SU-DHL-6 (cell line): Measurements from ENCODE around the gene LDLRAD3.

Source experiments
- H2AFZ ChIP-seq: fragments of 200-600 bp; sonication (generic); 2 replicates; pipeline ENCODE4 v1.6.1; 2014; ENCODE audit warnings: low read depth, mild to moderate bottlenecking, moderate library complexity, mixed read lengths, antibody characterized with exemption, low read length; ENCODE audit not compliant: severe bottlenecking
- H3F3A ChIP-seq: fragments of 200-600 bp; shearing (Covaris generic); 2 replicates; pipeline ENCODE4 v1.6.0; 2016; ENCODE audit warnings: antibody characterized with exemption, mild to moderate bottlenecking; ENCODE audit not compliant: insufficient read depth
- H3K27ac ChIP-seq: fragments of 200-600 bp; sonication (generic); 2 replicates; pipeline ENCODE4 v1.5.1; 2016; ENCODE audit warnings: low read depth, mild to moderate bottlenecking, low read length, moderate library complexity, mixed read lengths
- H3K27me3 ChIP-seq: fragments of 200-600 bp; sonication (generic), shearing (Covaris generic); 2 replicates; pipeline ENCODE4 v1.6.0; 2014; ENCODE audit warnings: mild to moderate bottlenecking, low read length
- H3K36me3 ChIP-seq: fragments of 200-600 bp; sonication (generic); 2 replicates; pipeline ENCODE4 v1.6.1; 2014; ENCODE audit warnings: mild to moderate bottlenecking, low read length, mixed read lengths
- H3K4me2 ChIP-seq: fragments of 300-600, 200-600 bp; shearing (Covaris generic), sonication (generic); 2 replicates; pipeline ENCODE4 v1.6.0; 2014; ENCODE audit warnings: low read length, low read depth, mild to moderate bottlenecking; ENCODE audit not compliant: poor library complexity, severe bottlenecking
- H3K4me3 ChIP-seq: fragments of 200-600 bp; sonication (generic); 2 replicates; pipeline ENCODE4 v1.5.1; 2014; ENCODE audit warnings: antibody characterized with exemption, low read length, mild to moderate bottlenecking, mixed read lengths; ENCODE audit not compliant: insufficient read depth, poor library complexity, severe bottlenecking
- H3K79me2 ChIP-seq: fragments of 200-600 bp; sonication (generic); 2 replicates; pipeline ENCODE4 v1.6.1; 2014; ENCODE audit warnings: mild to moderate bottlenecking, low read length, moderate library complexity; ENCODE audit not compliant: insufficient read depth
- H3K9ac ChIP-seq: fragments of 200-600 bp; sonication (generic); 2 replicates; pipeline ENCODE4 v1.7.0; 2014; ENCODE audit warnings: mild to moderate bottlenecking, low read length
- H3K9me2 ChIP-seq: fragments of 200-600 bp; sonication (generic); replicated peaks from 2 replicates; pipeline ENCODE4 v1.6.1; 2014; ENCODE audit warnings: low read length; ENCODE audit not compliant: insufficient read depth
- H3K9me3 ChIP-seq: fragments of 200-600 bp; sonication (generic); 2 replicates; pipeline ENCODE4 v1.6.1; 2014; ENCODE audit warnings: low read length, mixed read lengths; ENCODE audit not compliant: insufficient read depth
- H4K20me1 ChIP-seq: fragments of 200-600 bp; sonication (generic); 2 replicates; pipeline ENCODE4 v1.6.1; 2014; ENCODE audit warnings: low read depth, mild to moderate bottlenecking, antibody characterized with exemption, low read length, moderate library complexity, mixed read lengths
- EZH2phosphoT487 ChIP-seq: fragments of 200-600 bp; sonication (generic), shearing (Covaris generic); conservative IDR thresholded peaks from 2 replicates; pipeline ENCODE4 v1.6.1; 2018; ENCODE audit warnings: mild to moderate bottlenecking, antibody characterized with exemption, low read length, moderate library complexity, mixed read lengths
- TF ChIP-seq, protein P1 (sequence below): fragments of 200-600 bp; sonication (generic); IDR thresholded peaks from one replicate; pipeline ENCODE4 v1.5.1; 2017; ENCODE audit warnings: antibody characterized with exemption, mild to moderate bottlenecking, low read length, moderate library complexity; ENCODE audit not compliant: insufficient read depth, poor library complexity, severe bottlenecking

The LDLRAD3 gene

DNA sequence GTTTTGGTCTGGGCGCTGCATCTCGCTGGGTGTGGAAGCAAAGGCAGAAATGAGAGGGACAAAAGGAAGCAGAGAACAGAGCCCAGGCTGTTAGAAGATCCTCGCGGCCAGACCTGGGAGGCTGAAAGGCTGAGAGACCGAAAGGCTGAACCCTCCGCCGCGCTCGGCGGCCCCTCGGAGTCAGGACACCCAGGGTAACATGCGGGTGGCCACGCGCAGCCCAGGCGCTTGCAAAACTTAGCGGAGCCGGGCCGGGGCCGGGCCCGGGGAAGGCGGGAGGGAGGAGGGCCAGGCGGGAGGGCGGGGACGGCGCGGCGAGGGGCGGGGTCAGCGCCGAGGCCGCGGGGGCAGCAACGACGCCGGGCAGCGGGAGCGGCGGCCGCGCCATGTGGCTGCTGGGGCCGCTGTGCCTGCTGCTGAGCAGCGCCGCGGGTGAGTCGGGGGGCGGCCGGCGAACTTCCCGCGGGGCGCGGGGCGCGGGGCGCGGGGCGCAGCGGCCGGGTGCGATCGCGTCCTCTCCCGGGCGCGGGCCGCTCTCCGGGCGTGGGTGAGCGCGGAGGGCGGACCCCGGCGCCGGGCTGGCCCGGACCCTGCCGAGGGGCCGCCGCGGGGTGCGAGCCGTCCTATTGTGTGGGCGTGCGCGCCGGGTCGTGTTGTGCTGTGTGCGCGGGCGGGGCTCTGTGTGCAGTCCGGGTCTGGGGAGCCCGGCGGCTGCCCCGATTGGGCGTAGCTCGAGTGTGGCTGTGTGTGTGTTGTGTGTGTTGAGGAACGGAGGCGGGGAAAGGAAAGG is at the start of gene LDLRAD3:
LDLRAD3 (plus strand) TSS at position 350 of the 790 bp plus-strand sequence; CDS start at position 387, 37 bp downstream.
- no peak within 1 kb of the TSS for H2AFZ ChIP-seq
- no peaks in the 10 kb centered on the region for H4K20me1 ChIP-seq
- H3K4me3 ChIP-seq: no peak within 1 kb of the TSS
- no peak within 1 kb of the TSS for H3K4me2 ChIP-seq
- H3K9ac ChIP-seq: no peak within 1 kb of the TSS
- H3K27me3 ChIP-seq: no peaks in the 10 kb centered on the region
- no peaks in the 10 kb centered on the region for H3K9me3 ChIP-seq
- no peaks in the 10 kb centered on the region for H3F3A ChIP-seq
- no peaks in the 10 kb centered on the region for H3K79me2 ChIP-seq
- H3K27ac ChIP-seq: no peak within 1 kb of the TSS
- TF ChIP-seq, protein P1, sequence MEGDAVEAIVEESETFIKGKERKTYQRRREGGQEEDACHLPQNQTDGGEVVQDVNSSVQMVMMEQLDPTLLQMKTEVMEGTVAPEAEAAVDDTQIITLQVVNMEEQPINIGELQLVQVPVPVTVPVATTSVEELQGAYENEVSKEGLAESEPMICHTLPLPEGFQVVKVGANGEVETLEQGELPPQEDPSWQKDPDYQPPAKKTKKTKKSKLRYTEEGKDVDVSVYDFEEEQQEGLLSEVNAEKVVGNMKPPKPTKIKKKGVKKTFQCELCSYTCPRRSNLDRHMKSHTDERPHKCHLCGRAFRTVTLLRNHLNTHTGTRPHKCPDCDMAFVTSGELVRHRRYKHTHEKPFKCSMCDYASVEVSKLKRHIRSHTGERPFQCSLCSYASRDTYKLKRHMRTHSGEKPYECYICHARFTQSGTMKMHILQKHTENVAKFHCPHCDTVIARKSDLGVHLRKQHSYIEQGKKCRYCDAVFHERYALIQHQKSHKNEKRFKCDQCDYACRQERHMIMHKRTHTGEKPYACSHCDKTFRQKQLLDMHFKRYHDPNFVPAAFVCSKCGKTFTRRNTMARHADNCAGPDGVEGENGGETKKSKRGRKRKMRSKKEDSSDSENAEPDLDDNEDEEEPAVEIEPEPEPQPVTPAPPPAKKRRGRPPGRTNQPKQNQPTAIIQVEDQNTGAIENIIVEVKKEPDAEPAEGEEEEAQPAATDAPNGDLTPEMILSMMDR: no peak
- TF ChIP-seq EZH2phosphoT487: no peak
- H3K9me2 ChIP-seq: no peaks in the 10 kb centered on the region
- no peaks in the 10 kb centered on the region for H3K36me3 ChIP-seq

DNA sequence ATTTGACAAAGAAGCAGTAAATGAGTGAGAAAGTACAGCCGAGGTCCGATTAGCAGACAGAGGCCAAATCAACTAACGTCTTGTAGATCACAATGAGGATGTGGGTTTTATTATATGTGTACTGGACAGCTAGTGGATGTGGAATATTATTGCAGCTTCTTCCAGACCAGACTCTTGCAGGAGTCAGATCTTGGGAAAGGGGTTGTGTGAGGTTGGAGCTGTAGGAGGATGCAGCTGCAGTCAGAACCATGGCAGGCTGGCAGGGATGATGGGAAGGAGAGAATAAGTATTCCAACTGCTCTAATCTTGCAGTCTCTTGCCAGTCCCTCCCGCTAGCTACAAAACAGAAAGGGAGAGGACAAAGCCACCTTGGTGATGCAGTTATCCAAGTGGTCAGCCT is 46.8 kb upstream of the LDLRAD3 start:
- Histone ChIP-seq H3K9me2 (no peaks in the 10 kb centered on the region), H3K36me3 (no peaks in the 10 kb centered on the region), H3K4me2 (no peak overlapping the region), H3K27ac (no peak overlapping the region), H4K20me1 (no peaks in the 10 kb centered on the region), H2AFZ (no peak overlapping the region), H3F3A (no peaks in the 10 kb centered on the region), H3K79me2 (no peaks in the 10 kb centered on the region), H3K4me3 (no peak overlapping the region), H3K9ac (no peak overlapping the region), H3K27me3 (no peaks in the 10 kb centered on the region), H3K9me3 (no peaks in the 10 kb centered on the region)
- no peak for TF ChIP-seq EZH2phosphoT487
- TF ChIP-seq, protein P1: no peak

DNA sequence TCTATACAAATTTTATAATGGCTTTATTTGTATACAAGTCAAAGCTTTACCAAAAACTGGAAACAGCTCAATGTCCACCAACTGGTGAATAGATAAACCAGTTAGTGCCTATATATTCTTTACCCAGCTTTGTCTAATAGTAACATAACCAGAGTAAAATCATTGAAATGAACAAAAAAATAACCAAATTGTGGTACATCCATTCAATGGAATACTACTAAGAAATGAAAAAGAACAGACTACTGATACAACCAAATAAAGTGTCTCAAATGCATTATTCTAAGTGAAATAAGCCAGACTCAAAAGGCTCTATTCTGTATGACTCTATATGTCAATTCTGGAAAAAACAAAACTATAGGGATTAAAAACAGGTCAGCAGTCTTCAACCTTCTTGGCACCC is 40.9 kb upstream of the LDLRAD3 start:
- no peaks in the 10 kb centered on the region for H3F3A ChIP-seq
- no peaks in the 10 kb centered on the region for H3K36me3 ChIP-seq
- H3K4me3 ChIP-seq: no peak overlapping the region
- H2AFZ ChIP-seq: no peak overlapping the region
- no peaks in the 10 kb centered on the region for H3K27me3 ChIP-seq
- no peak overlapping the region for H3K4me2 ChIP-seq
- H3K9me3 ChIP-seq: peaks cover 9% of the 10 kb centered on the region; the same call in 1 of the 2 replicates
- H3K27ac ChIP-seq: no peak overlapping the region
- H3K9me2 ChIP-seq: no peaks in the 10 kb centered on the region
- TF ChIP-seq EZH2phosphoT487: no peak
- TF ChIP-seq, protein P1: no peak
- no peaks in the 10 kb centered on the region for H4K20me1 ChIP-seq
- H3K79me2 ChIP-seq: no peaks in the 10 kb centered on the region
- H3K9ac ChIP-seq: no peak overlapping the region
